ENCODE data around the gene NEK9. TPM values are rescaled to one million over a fixed set of nuclear protein-coding genes. Genes with fewer than 3 reads are reported as not detected.

The NEK9 gene
- total and polyA plus RNA-seq, 9 of the 15 experiments (the other 6 are each of a cell fraction or from before 2014, with no cell fraction given) = 2.8 to 39.6 (median 19.8) TPM

DNA sequence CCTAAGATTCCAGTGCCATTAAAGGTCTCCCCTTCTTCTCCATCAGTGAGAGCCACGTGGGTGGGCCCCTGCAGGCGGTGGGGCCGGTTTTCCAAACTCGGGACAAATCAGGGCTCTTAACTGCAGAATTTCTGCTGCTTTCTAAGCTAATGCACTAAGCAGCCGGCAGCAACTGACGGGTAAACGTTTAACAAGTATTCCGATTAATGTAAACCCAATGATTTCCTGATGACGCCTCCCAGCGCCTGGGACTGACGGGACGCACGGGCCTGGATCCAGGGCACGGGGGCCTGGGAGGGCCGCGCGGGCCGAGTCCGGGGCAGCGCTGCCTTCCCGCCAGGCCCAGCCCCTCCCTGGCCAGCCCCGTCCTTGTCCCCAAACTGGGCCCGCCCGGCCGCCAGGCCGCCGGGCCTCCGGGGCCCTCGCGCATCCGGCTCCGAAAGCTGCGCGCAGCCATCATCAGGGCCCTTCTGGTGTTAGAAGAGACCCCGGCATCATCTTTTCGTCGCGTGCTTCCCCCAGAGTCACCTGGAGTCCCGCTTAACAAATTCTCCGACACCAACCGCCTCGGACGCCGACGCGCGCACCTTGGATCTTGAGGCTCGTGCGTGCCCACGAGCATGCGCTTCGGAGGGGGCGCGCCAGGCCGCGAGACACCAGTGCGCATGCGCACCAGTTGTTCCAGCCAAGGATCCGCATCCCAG, 75.8 kb downstream of the NEK9 start, which contains the start of gene MLH3 (continued):
- TF ChIP-seq, protein P1, sequence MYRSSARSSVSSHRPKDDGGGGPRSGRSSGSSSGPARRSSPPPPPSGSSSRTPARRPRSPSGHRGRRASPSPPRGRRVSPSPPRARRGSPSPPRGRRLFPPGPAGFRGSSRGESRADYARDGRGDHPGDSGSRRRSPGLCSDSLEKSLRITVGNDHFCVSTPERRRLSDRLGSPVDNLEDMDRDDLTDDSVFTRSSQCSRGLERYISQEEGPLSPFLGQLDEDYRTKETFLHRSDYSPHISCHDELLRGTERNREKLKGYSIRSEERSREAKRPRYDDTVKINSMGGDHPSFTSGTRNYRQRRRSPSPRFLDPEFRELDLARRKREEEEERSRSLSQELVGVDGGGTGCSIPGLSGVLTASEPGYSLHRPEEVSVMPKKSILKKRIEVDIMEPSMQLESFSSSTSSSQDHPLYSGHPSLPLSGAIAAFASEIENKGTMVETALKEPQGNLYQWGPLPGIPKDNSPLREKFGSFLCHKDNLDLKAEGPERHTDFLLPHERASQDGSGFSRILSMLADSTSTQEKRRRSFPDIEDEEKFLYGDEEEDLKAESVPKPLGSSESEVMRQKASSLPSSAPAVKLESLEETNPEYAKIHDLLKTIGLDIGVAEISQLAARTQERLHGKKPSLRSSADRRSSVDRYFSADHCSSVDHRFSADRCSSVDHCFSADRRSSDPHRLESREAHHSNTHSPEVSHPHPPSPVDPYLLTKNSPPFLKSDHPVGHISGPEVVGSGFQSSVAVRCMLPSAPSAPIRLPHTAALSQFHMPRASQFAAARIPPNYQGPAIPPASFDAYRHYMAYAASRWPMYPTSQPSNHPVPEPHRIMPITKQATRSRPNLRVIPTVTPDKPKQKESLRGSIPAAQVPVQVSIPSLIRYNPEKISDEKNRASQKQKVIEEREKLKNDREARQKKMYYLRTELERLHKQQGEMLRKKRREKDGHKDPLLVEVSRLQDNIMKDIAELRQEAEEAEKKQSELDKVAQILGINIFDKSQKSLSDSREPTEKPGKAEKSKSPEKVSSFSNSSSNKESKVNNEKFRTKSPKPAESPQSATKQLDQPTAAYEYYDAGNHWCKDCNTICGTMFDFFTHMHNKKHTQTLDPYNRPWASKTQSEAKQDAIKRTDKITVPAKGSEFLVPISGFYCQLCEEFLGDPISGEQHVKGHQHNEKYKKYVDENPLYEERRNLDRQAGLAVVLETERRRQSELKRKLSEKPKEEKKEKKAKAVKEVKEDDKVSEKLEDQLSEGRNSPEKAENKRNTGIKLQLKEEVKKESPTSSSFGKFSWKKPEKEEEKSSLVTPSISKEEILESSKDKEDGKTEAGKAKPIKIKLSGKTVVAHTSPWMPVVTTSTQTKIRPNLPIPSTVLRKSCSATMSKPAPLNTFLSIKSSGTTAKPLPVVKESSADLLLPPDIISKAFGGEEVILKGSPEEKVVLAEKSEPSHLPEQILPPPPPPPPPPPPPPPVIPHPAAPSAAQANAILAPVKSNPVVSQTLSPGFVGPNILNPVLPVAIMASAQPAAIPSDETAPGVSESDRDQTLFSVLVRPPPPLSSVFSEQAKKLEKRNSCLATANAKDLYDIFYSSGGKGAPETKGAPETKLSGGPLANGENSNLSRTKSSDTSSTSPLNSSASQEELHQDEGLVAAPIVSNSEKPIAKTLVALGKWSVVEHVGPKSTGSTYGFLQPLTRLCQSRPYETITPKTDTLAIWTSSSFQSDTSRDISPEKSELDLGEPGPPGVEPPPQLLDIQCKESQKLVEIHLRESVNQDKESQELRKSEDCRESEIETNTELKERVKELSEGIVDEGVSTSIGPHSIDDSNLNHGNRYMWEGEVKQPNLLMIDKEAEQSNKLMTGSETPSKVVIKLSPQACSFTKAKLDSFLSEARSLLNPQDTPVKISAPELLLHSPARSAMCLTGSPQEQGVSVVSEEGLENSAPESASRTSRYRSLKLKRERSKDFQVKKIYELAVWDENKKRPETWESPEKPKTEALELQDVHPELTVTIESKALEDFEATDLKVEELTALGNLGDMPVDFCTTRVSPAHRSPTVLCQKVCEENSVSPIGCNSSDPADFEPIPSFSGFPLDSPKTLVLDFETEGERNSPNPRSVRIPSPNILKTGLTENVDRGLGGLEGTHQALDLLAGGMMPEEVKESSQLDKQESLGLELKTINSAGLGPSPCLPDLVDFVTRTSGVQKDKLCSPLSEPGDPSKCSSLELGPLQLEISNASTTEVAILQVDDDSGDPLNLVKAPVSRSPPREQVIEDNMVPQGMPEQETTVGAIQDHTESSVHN (IDR thresholded peaks at IDR 0.05; ENCODE audit: borderline replicate concordance in 1 of 2, low read depth in 1 of 2) = no peak
- TF ChIP-seq ZNF41 (CRISPR knock-in tag; conservative IDR thresholded peaks at IDR 0.05) (0 out of 2 replicates have a peak, but pooled peaks have one; percentile 16), SOX6 (IDR thresholded peaks at IDR 0.05) (peak; percentile 22; the same call in 1 of the 2 replicates), ILK (tag; IDR thresholded peaks at IDR 0.05; ENCODE audit: borderline replicate concordance, low read depth) (no peak), ZNF239 (CRISPR knock-in tag; IDR thresholded peaks at IDR 0.05) (peak; percentile 31; the same call in 1 of the 2 replicates), RAD21 (CRISPR knock-in tag; conservative IDR thresholded peaks at IDR 0.05 in 1 of 2, IDR thresholded peaks at IDR 0.05 in 1 of 2) (no peak), CBX5 (IDR thresholded peaks at IDR 0.05; ENCODE audit: borderline replicate concordance, low read depth) (no peak), ATF7 (IDR thresholded peaks at IDR 0.05) (0 out of 2 replicates have a peak, but pooled peaks have one; percentile 43), SPI1 (IDR thresholded peaks at IDR 0.05; ENCODE audit: borderline replicate concordance, low read depth, low read length) (no peak), EHMT2 (IDR thresholded peaks at IDR 0.05) (no peak), RBM25 (IDR thresholded peaks at IDR 0.05; ENCODE audit: low read depth, low read length, severe bottlenecking) (no peak), SNIP1 (IDR thresholded peaks at IDR 0.05; ENCODE audit: low read depth) (peak; percentile 41; the same call in 1 of the 2 replicates), SP2 (IDR thresholded peaks at IDR 0.05; ENCODE audit: extremely low read depth, low read depth, low read length, poor library complexity, severe bottlenecking) (no peak), CBX8 (IDR thresholded peaks at IDR 0.05; ENCODE audit: borderline replicate concordance, extremely low read depth, low read depth, low read length, poor library complexity, severe bottlenecking) (no peak)
- TF ChIP-seq, protein P2, sequence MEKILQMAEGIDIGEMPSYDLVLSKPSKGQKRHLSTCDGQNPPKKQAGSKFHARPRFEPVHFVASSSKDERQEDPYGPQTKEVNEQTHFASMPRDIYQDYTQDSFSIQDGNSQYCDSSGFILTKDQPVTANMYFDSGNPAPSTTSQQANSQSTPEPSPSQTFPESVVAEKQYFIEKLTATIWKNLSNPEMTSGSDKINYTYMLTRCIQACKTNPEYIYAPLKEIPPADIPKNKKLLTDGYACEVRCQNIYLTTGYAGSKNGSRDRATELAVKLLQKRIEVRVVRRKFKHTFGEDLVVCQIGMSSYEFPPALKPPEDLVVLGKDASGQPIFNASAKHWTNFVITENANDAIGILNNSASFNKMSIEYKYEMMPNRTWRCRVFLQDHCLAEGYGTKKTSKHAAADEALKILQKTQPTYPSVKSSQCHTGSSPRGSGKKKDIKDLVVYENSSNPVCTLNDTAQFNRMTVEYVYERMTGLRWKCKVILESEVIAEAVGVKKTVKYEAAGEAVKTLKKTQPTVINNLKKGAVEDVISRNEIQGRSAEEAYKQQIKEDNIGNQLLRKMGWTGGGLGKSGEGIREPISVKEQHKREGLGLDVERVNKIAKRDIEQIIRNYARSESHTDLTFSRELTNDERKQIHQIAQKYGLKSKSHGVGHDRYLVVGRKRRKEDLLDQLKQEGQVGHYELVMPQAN (IDR thresholded peaks at IDR 0.05; ENCODE audit: borderline replicate concordance) = no peak
